HG03139 (cell line): ENCODE measurements around the gene KIR2DL4.
"Not testable (repeated sequence)": the region's sequence is repeated elsewhere in the genome, so short reads cannot be mapped to it uniquely, and the experiment has no call there.

Source experiments
- ATAC-seq: cut with Tn5 transposase; IDR thresholded peaks from one replicate; pipeline ENCODE4 v1.9.1; 2021; ENCODE audit not compliant: unreplicated experiment

The KIR2DL4 gene

GRCh38 chr19:54803410-54803809 is at the start of gene KIR2DL4:
TSS of gene KIR2DL4 (plus strand) at chr19:54803610. CDS start at chr19:54803652, 42 bp downstream.
- no peak for ATAC-seq

- ATAC-seq, result not testable (repeated sequence)
These were observed 47.0 kb upstream of the KIR2DL4 start for GRCh38 chr19:54756204-54757110.

GRCh38 chr19:54758577-54758976 is 44.8 kb upstream of the KIR2DL4 start:
- ATAC-seq, result not testable (repeated sequence)

- not testable (repeated sequence) for ATAC-seq
These were observed 39.2 kb upstream of the KIR2DL4 start for GRCh38 chr19:54764219-54764618.

GRCh38 chr19:54766464-54766863 is 36.9 kb upstream of the KIR2DL4 start:
- ATAC-seq, result not testable (repeated sequence)

GRCh38 chr19:54769646-54770045 is 33.8 kb upstream of the KIR2DL4 start, which contains the start of gene KIR2DL1:
TSS of gene KIR2DL1 (plus strand) at chr19:54769793. CDS start at chr19:54769851, 58 bp downstream.
- ATAC-seq, result not testable (repeated sequence)

GRCh38 chr19:54770511-54770910 is 32.9 kb upstream of the KIR2DL4 start:
- ATAC-seq, result not testable (repeated sequence)

- ATAC-seq, result not testable (repeated sequence)
These were observed 32.1 kb upstream of the KIR2DL4 start for GRCh38 chr19:54771018-54771960.

- not testable (repeated sequence) for ATAC-seq
These were observed 30.7 kb upstream of the KIR2DL4 start for GRCh38 chr19:54772666-54773065.

- ATAC-seq, result not testable (repeated sequence)
These were observed 28.2 kb upstream of the KIR2DL4 start for GRCh38 chr19:54775095-54775815.

GRCh38 chr19:54775830-54776229 is 27.6 kb upstream of the KIR2DL4 start:
- ATAC-seq, result not testable (repeated sequence)

GRCh38 chr19:54777851-54778250 is 25.6 kb upstream of the KIR2DL4 start:
- not testable (repeated sequence) for ATAC-seq

GRCh38 chr19:54778896-54779295 is 24.5 kb upstream of the KIR2DL4 start:
- not testable (repeated sequence) for ATAC-seq

- not testable (repeated sequence) for ATAC-seq
These were observed 20.5 kb upstream of the KIR2DL4 start for GRCh38 chr19:54782916-54783315.

GRCh38 chr19:54786091-54786723 is 17.2 kb upstream of the KIR2DL4 start:
- ATAC-seq, result not testable (repeated sequence)

GRCh38 chr19:54788154-54788553 is 15.3 kb upstream of the KIR2DL4 start:
- not testable (repeated sequence) for ATAC-seq

GRCh38 chr19:54790711-54791110 is 12.7 kb upstream of the KIR2DL4 start:
- ATAC-seq, result no peak

- ATAC-seq, result no peak
These were observed 11.9 kb upstream of the KIR2DL4 start for GRCh38 chr19:54791476-54791875.

GRCh38 chr19:54792814-54793213 is 10.6 kb upstream of the KIR2DL4 start:
- no peak for ATAC-seq

- no peak for ATAC-seq
These were observed 7.7 kb upstream of the KIR2DL4 start for GRCh38 chr19:54795758-54796157.
